WI38 (cell line): Measurements from ENCODE around the gene C6orf58.

Source experiments
- H3K4me3 ChIP-seq: 2 replicates; pipeline ENCODE4 v1.5.1; 2011; ENCODE audit warnings: low read depth, mild to moderate bottlenecking, control low read depth, low read length
- TF ChIP-seq, protein P1 (sequence below): IDR thresholded peaks from 2 replicates; pipeline ENCODE4 v1.5.1; 2012; ENCODE audit warnings: low read depth, mild to moderate bottlenecking, control low read depth, low read length

The C6orf58 gene

GRCh38 chr6:127576874-127577273, at the start of gene C6orf58:
C6orf58 (plus strand) TSS chr6:127577174; CDS start chr6:127577186, 12 bp downstream.
- TF ChIP-seq, protein P1, sequence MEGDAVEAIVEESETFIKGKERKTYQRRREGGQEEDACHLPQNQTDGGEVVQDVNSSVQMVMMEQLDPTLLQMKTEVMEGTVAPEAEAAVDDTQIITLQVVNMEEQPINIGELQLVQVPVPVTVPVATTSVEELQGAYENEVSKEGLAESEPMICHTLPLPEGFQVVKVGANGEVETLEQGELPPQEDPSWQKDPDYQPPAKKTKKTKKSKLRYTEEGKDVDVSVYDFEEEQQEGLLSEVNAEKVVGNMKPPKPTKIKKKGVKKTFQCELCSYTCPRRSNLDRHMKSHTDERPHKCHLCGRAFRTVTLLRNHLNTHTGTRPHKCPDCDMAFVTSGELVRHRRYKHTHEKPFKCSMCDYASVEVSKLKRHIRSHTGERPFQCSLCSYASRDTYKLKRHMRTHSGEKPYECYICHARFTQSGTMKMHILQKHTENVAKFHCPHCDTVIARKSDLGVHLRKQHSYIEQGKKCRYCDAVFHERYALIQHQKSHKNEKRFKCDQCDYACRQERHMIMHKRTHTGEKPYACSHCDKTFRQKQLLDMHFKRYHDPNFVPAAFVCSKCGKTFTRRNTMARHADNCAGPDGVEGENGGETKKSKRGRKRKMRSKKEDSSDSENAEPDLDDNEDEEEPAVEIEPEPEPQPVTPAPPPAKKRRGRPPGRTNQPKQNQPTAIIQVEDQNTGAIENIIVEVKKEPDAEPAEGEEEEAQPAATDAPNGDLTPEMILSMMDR, result no peak
- H3K4me3 ChIP-seq, result no peak within 1 kb of the TSS

GRCh38 chr6:127533011-127533410, 44.0 kb upstream of the C6orf58 start:
- no peak overlapping the region for H3K4me3 ChIP-seq

DNA sequence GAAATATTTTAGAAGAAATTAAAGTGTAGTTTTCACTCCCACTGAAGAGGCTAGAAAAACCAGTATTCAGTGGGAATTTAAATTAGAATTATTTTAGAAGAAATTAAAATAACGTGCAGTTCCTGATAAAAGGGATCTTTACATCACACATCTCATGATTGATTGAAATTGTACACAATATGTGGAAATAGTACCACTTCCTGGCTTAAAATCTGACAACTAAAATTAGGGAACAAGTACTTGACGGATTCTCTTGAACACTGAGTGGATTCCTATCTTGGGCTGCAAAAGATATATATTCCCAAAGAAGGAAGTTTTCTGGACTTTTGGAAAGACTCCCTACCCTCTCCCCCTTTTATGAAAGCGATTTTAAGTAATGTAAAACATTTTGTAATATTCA, 43.2 kb upstream of the C6orf58 start:
- TF ChIP-seq, protein P1, result no peak
- no peak overlapping the region for H3K4me3 ChIP-seq

More at GRCh38 chr6:127533011-127533410, 44.0 kb upstream of the C6orf58 start:
- TF ChIP-seq, protein P1, result no peak

- TF ChIP-seq, protein P1, result no peak
- no peak overlapping the region for H3K4me3 ChIP-seq
Measured at GRCh38 chr6:127538750-127539264, 38.2 kb upstream of the C6orf58 start.

- TF ChIP-seq, protein P1, result no peak
Measured at GRCh38 chr6:127539272-127539671, 37.7 kb upstream of the C6orf58 start.

GRCh38 chr6:127547215-127547614, 29.8 kb upstream of the C6orf58 start:
- no peak overlapping the region for H3K4me3 ChIP-seq
- TF ChIP-seq, protein P1, result peak; percentile 27; the same call in 1 of the 2 replicates

More at GRCh38 chr6:127539272-127539671, 37.7 kb upstream of the C6orf58 start:
- H3K4me3 ChIP-seq, result no peak overlapping the region

- H3K4me3 ChIP-seq, result no peak overlapping the region
- TF ChIP-seq, protein P1, result no peak
Measured at GRCh38 chr6:127547904-127548649, 28.9 kb upstream of the C6orf58 start.
